Natural killer cell (primary cell): ENCODE results near the gene PSMC1. TPM values are rescaled to one million over a fixed set of nuclear protein-coding genes. Genes with fewer than 3 reads are reported as not detected.

Experiments used
- ATAC-seq, 3 donors: fragments of 150-1000 bp in 2 of 3; fragments of 200-7000 bp in 1 of 3; cut with Tn5 transposase; 1 replicate in 1 of 3; 2 replicates in 2 of 3; pipeline ENCODE4 v1.10.0; 2021; ENCODE audit warnings: mild to moderate bottlenecking in 2 of 3, moderate library complexity in 2 of 3
- DNase-seq, 2 donors: peaks; one replicate each; pipeline versions ENCODE4 v3.0.0 to v3.0.0-alpha.2; 2013 to 2021; ENCODE audit warnings: mixed read lengths in 1 of 2
- H3K27ac ChIP-seq: one replicate; pipeline ENCODE4 v1.5.1; 2013; ENCODE audit warnings: mild to moderate bottlenecking, low read length
- H3K27me3 ChIP-seq: one replicate; pipeline ENCODE4 v1.6.1; 2013; ENCODE audit warnings: low read length; ENCODE audit not compliant: control insufficient read depth, insufficient read depth
- H3K36me3 ChIP-seq: one replicate; pipeline ENCODE4 v1.6.1; 2013; ENCODE audit warnings: low read length; ENCODE audit not compliant: control insufficient read depth, insufficient read depth
- H3K4me1 ChIP-seq: one replicate; pipeline ENCODE4 v1.6.1; 2013; ENCODE audit warnings: low read length; ENCODE audit not compliant: control insufficient read depth, insufficient read depth
- H3K4me3 ChIP-seq: one replicate; pipeline ENCODE4 v1.5.1; 2013; ENCODE audit warnings: low read length
- H3K9me3 ChIP-seq: one replicate; pipeline ENCODE4 v1.6.1; 2013; ENCODE audit warnings: low read length; ENCODE audit not compliant: control insufficient read depth, insufficient read depth
- H3K27ac Mint-ChIP-seq, 2 donors: one replicate each; pipeline ENCODE4 v1.8.0; 2022; ENCODE audit warnings: mild to moderate bottlenecking in 2 of 2, mixed read lengths in 2 of 2, moderate library complexity in 1 of 2
- H3K27me3 Mint-ChIP-seq, 2 donors: one replicate each; pipeline ENCODE4 v1.8.0; 2022; ENCODE audit warnings: low read depth in 2 of 2, mixed read lengths in 2 of 2
- H3K36me3 Mint-ChIP-seq: one replicate; pipeline ENCODE4 v1.8.0; 2022; ENCODE audit warnings: mixed read lengths
- H3K4me1 Mint-ChIP-seq, 2 donors: one replicate each; pipeline ENCODE4 v1.8.0; 2022; ENCODE audit warnings: mixed read lengths in 2 of 2
- H3K4me3 Mint-ChIP-seq: one replicate; pipeline ENCODE4 v1.8.0; 2022; ENCODE audit warnings: mild to moderate bottlenecking, moderate library complexity, mixed read lengths
- H3K9me3 Mint-ChIP-seq, 2 donors: one replicate each; pipeline ENCODE4 v1.8.0; 2022; ENCODE audit warnings: mixed read lengths in 2 of 2
- WGBS: methylation state at CpG from one replicate; pipeline ENCODE4 v1.1.7; 2013; ENCODE audit warnings: missing lambda C conversion rate; ENCODE audit not compliant: insufficient coverage; 5-methylcytosine and 5-hydroxymethylcytosine counted together
- intact Hi-C: fragments of 100-400 bp; cut with micrococcal nuclease; formaldehyde crosslinking; loops from one replicate; pipeline ENCODE4 v1.14.2; 2022
- total RNA-seq, 4 donors: library from RNA; stranded (reverse); fragments of 120-200 nt in 1 of 4; gene quantifications; one replicate each; pipeline versions ENCODE4 v1.2.3 to v1.2.4, GENCODE V29; 2013 to 2022
- TF ChIP-seq, protein P1 (sequence below): fragments of 200-600 bp; IDR thresholded peaks from one replicate; pipeline ENCODE4 v1.8.0; 2022; ENCODE audit warnings: antibody characterized with exemption

Gene PSMC1
- total RNA-seq, 3 donors from 2014 or later (not counting 1 experiment from before 2014, with no cell fraction given) = 84.1 to 97.1 (median 93.1) TPM

DNA sequence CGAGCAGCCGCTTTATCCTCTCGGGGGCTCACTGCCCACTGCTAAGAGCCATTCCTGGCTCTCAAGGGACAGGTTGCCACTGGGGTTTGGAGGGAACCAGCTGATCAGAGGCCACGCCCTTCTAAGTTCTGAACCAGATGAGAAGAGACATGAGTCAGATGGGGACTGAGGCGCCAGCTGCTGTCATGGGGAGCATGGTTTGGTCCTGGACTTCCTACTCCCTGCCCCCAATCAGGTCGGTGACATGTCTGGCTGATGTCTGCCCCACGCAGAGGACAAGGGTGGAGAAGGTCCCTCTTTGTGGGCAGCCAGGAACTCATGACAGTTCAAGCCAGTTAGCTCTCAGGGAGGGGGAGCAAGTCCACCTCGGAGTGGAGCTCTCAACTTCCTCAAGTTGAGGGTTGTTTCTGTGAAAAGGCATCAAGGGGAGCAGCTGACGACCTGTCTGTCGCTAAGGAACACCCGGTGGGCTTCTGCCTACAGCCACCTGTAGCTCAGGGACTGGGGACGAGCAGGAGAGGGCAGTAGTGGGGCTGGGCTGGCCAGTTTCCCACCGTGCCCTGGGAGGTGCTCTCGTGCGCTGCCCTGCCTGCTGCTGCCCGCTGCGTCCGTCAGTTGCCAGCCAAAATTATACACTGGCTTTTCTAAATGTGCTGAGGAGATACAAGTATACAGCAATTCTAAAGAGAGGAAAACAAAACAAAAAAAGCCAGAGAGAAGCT lies 20.5 kb downstream of the PSMC1 start:
- DNase-seq = no peak
- Mint-ChIP-seq H3K4me1 (peaks cover 0 to 7% of the 10 kb centered on the region in 2 donors), H3K9me3 (no peaks in the 10 kb centered on the region), H3K4me3 (no peak overlapping the region), H3K27me3 (no peaks in the 10 kb centered on the region), H3K36me3 (no peaks in the 10 kb centered on the region), H3K27ac (peak overlapping the region in 1 of 2 donors; percentile 46)
- Histone ChIP-seq H3K27ac (no peak overlapping the region), H3K27me3 (no peaks in the 10 kb centered on the region), H3K4me1 (no peaks in the 10 kb centered on the region), H3K4me3 (no peak overlapping the region), H3K36me3 (peaks cover 51% of the 10 kb centered on the region), H3K9me3 (no peaks in the 10 kb centered on the region)
- ATAC-seq = no peak
- WGBS = 88% methylated on average over 18 of the region's 18 CpGs
- intact Hi-C loops = no loop called here
- TF ChIP-seq, protein P1, sequence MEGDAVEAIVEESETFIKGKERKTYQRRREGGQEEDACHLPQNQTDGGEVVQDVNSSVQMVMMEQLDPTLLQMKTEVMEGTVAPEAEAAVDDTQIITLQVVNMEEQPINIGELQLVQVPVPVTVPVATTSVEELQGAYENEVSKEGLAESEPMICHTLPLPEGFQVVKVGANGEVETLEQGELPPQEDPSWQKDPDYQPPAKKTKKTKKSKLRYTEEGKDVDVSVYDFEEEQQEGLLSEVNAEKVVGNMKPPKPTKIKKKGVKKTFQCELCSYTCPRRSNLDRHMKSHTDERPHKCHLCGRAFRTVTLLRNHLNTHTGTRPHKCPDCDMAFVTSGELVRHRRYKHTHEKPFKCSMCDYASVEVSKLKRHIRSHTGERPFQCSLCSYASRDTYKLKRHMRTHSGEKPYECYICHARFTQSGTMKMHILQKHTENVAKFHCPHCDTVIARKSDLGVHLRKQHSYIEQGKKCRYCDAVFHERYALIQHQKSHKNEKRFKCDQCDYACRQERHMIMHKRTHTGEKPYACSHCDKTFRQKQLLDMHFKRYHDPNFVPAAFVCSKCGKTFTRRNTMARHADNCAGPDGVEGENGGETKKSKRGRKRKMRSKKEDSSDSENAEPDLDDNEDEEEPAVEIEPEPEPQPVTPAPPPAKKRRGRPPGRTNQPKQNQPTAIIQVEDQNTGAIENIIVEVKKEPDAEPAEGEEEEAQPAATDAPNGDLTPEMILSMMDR = no peak

DNA sequence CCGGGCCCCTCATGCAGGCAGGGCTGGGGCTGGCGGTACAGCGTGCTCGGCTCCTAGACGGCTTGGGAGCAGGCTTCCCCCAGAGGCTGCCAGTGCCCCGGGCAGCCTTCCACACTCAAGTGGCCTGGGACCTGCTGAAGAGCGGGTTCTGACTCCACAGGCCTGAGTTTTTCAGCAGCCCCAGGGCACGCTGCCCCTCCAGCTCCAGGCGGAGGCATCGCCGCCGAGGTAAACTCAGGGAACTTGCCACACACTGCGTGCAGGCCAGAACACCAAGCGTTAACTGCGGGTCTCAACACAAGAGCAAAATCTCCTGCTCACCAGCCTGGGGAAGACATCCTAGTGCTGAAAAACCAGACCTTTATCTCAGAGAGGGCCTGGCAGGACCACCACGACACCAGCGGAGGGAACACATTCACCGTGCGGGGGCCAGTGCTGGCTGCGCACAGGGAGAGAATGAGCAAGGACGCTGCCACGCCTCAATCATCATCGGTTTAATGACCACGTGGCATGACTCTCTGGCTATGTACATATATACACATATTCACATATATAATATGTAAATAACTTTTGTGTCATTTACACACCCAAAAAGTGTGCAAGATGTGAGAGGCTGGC lies 21.3 kb downstream of the PSMC1 start:
- peaks cover 0 to 7% of the 10 kb centered on the region in 2 donors for H3K4me1 Mint-ChIP-seq
- no peaks in the 10 kb centered on the region for H3K9me3 Mint-ChIP-seq
- 97% methylated on average over 22 of the region's 24 CpGs for WGBS
- intact Hi-C loops = no loop called here
- H3K27me3 Mint-ChIP-seq = no peaks in the 10 kb centered on the region
- no peak overlapping the region for H3K27ac Mint-ChIP-seq
- H3K36me3 Mint-ChIP-seq = no peaks in the 10 kb centered on the region
- ATAC-seq (no peak), DNase-seq (no peak)
- Histone ChIP-seq H3K9me3 (no peaks in the 10 kb centered on the region), H3K36me3 (peaks cover 48% of the 10 kb centered on the region), H3K4me3 (no peak overlapping the region), H3K27me3 (no peaks in the 10 kb centered on the region), H3K27ac (no peak overlapping the region), H3K4me1 (no peaks in the 10 kb centered on the region)
- H3K4me3 Mint-ChIP-seq = no peak overlapping the region
- TF ChIP-seq, protein P1 = no peak

DNA sequence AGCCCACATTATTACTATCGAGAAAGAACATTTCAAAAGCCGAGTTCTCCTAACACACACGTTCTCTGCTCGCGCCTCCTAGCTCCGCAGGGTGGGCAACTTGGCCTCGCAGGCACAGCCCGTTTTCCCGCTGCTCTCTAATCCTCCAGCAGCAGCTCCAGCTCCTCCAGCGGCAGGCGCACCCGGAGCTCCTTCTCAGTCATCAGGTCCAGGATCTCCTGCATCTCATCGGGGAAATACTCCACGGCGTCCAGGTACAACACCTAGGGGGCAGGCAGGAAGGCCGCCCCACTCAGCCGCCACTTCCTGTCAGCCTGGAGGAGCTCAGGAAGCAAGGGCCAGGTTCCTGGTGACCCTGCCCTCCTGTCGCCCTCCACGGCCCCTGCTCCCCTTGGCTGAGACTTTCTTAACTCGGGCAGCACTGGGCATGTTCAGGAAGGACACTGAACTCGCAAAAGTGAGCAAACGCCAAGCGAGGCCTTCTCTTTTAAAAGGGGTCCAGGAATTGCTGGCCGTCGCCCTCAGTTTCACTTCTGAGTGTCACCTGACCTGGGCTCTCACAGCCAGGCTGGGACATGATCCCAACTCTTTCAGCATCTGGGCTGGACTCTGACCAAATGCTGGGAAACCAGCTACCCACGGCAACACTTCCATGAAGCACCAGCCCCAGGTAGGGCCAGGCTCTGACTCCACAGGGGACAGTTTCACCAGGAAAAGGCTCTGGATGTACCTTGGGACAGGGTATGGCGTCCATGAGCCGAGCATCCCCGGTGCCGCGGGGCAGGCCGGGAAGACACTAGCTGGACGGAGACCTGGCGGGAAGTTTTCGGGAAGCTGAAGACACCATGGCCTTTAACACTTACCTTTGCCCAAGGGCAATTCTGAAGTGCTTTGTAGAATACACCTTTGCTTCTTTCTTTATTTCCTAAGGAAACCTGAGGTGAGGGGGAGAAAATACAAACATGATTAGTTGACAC lies 22.1 kb downstream of the PSMC1 start:
- Histone ChIP-seq H3K27ac (no peak overlapping the region), H3K4me1 (no peaks in the 10 kb centered on the region), H3K4me3 (no peak overlapping the region), H3K36me3 (peaks cover 46% of the 10 kb centered on the region), H3K9me3 (no peaks in the 10 kb centered on the region), H3K27me3 (no peaks in the 10 kb centered on the region)
- ATAC-seq (no peak), DNase-seq (no peak)
- no peaks in the 10 kb centered on the region for H3K36me3 Mint-ChIP-seq
- WGBS = 93% methylated on average over 35 of the region's 35 CpGs
- no peaks in the 10 kb centered on the region for H3K27me3 Mint-ChIP-seq
- no peak overlapping the region for H3K4me3 Mint-ChIP-seq
- no peak overlapping the region for H3K27ac Mint-ChIP-seq
- H3K4me1 Mint-ChIP-seq = peaks cover 0 to 7% of the 10 kb centered on the region in 2 donors
- H3K9me3 Mint-ChIP-seq = no peaks in the 10 kb centered on the region
- intact Hi-C loops = no loop called here
- TF ChIP-seq, protein P1 = no peak
